GM21423 (cell line): ENCODE data around the gene GNB1.

Source experiments
- ATAC-seq: cut with Tn5 transposase; IDR thresholded peaks from one replicate; pipeline ENCODE4 v1.9.1; 2021; ENCODE audit warnings: mild to moderate bottlenecking, moderate library complexity; ENCODE audit not compliant: unreplicated experiment

GNB1 gene

GRCh38 chr1:1922956-1923833, 32.3 kb upstream of the GNB1 start:
- no peak for ATAC-seq

GRCh38 chr1:1922702-1922955, 31.7 kb upstream of the GNB1 start:
- ATAC-seq, result no peak

GRCh38 chr1:1921901-1922701, 31.2 kb upstream of the GNB1 start:
- no peak for ATAC-seq

- ATAC-seq, result no peak
Observed at GRCh38 chr1:1921459-1921862, 30.6 kb upstream of the GNB1 start.

- ATAC-seq, result no peak
Observed at GRCh38 chr1:1920608-1921458, 29.9 kb upstream of the GNB1 start.

GRCh38 chr1:1920057-1920607, 29.2 kb upstream of the GNB1 start:
- no peak for ATAC-seq

- peak; percentile 80 for ATAC-seq
Observed at GRCh38 chr1:1919304-1920056, 28.6 kb upstream of the GNB1 start.

GRCh38 chr1:1918901-1919303, 28.0 kb upstream of the GNB1 start, which contains the start of gene TMEM52:
Gene TMEM52, minus strand, starts transcription at chr1:1919279. Its CDS starts 14 bp downstream, at chr1:1919265.
- no peak for ATAC-seq

GRCh38 chr1:1917995-1918900, 27.4 kb upstream of the GNB1 start:
- ATAC-seq, result no peak

- ATAC-seq, result no peak
Observed at GRCh38 chr1:1917304-1917976, 26.6 kb upstream of the GNB1 start.

GRCh38 chr1:1916851-1917251, 26.0 kb upstream of the GNB1 start:
- no peak for ATAC-seq

- ATAC-seq, result no peak
Observed at GRCh38 chr1:1915911-1916840, 25.3 kb upstream of the GNB1 start.

- ATAC-seq, result no peak
Observed at GRCh38 chr1:1914971-1915692, 24.2 kb upstream of the GNB1 start, which contains the start of gene CALML6. Gene CALML6, plus strand, starts transcription at chr1:1915260. Its CDS starts 21 bp downstream, at chr1:1915281.

GRCh38 chr1:1914101-1914970, 23.4 kb upstream of the GNB1 start:
- ATAC-seq, result no peak

- ATAC-seq, result no peak
Observed at GRCh38 chr1:1911350-1912041, 20.6 kb upstream of the GNB1 start.
